HEK293T (cell line): ENCODE data around the gene RASSF8.

Experiments
- BHLHE40 ChIP-seq: fragments of 450-650 bp; IDR thresholded peaks from 2 replicates; pipeline ENCODE4 v1.6.1; 2016; ENCODE audit warnings: mild to moderate bottlenecking, moderate library complexity, borderline replicate concordance
- FOXA1 ChIP-seq: fragments of 450-650 bp; IDR thresholded peaks from 2 replicates; pipeline ENCODE4 v1.6.1; 2016; ENCODE audit warnings: mild to moderate bottlenecking
- FOXM1 ChIP-seq: fragments of 450-650 bp; IDR thresholded peaks from 2 replicates; pipeline ENCODE4 v1.6.1; 2017; ENCODE audit warnings: mild to moderate bottlenecking, borderline replicate concordance

GRCh38 chr12:26091822-26092221 lies 133.3 kb downstream of the RASSF8 start:
- TF ChIP-seq BHLHE40 (no peak), FOXM1 (no peak), FOXA1 (no peak)
